GM21717 (cell line): ENCODE measurements around the gene FAM20A.

Experiments used
- ATAC-seq: cut with Tn5 transposase; IDR thresholded peaks from one replicate; pipeline ENCODE4 v1.9.1; 2021; ENCODE audit warnings: mild to moderate bottlenecking, moderate library complexity; ENCODE audit not compliant: unreplicated experiment

FAM20A gene

DNA sequence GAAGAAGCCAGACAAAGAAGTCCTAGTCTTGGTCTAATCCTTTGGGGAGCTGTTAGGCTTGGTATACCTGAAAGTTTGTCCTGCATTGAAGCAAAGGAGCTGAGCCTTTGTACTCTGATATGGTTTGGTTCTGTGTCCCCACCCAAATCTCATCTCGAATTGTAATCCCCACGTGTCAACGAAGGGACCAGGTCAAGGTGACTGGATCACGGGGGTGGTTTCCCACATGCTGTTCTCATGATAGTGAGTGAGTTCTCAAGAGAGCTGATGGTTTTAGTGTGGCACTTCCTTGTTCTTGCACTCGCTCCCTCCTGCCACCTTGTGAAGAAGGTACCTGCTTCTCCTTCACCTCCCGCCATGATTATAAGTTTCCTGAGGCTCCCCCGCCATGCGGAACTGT is 33.6 kb downstream of the FAM20A start:
- no peak for ATAC-seq

DNA sequence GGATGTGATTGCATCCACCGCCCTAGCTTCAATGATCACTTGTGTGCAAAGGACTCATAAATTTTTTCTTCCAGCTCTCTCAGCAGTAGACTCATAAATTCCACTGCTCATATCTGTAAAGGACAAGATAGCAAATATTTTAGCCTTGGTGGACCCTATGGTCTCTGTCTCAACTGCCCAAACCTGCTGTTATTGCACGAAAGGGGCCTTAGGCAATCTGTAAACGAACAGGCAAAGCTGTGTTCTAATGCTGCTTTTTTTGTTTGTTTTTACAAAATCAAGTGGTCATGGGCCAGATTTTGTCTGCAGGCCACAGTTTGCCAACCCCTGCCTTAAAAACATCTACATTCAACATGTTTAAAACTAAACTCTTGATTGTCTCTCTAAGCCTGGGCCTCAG is 34.1 kb downstream of the FAM20A start:
- ATAC-seq = no peak

DNA sequence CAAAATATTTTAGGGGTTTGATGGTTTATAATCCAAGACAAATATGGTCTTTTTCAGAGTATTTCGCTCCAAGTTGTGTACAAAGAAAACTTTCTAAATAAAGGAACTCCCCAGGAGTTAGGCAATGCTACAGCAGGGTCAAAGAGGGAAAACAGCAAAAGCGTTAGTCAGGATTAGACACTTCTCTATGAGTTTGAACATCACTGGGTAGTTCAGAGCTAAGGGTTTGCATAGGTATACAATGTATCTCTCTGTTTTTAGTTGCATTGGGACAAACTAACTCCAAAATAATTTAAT is 34.8 kb downstream of the FAM20A start:
- no peak for ATAC-seq

DNA sequence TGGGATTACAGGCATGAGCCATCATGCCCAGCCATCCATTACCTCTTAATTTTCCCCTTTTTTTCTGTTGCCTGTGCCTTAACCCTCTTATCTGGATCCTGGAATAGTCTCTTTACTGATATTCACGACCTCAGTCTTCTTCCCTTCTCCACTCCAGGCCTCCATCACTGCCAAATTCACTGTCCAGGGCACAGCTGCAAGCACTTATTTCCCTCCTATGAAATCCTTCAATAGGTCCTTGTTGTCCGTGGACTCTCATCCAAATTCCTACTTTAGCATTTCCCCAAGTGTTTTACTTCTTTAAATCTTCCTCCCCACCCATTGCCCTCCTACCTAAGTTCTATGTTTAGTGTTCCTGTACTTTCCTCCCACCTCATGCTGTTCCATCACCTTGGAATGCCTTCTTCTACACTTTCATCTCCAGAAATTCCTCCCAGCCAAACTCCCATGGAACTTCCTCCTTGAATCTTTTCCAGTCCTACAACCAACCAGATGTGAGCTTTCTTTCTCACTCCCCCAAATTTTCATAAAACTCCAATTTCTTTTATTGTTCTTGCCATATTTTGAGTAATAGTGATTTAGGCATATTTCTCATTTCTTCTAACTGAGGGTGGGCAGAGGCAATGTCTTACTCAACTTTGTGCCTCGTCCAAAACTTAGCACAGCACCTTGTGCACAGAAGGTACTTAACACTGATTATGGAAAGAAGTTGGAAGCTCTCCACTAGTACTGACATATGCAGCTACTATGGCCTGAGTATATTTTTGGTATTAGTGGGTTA is 35.3 kb downstream of the FAM20A start:
- ATAC-seq = no peak

DNA sequence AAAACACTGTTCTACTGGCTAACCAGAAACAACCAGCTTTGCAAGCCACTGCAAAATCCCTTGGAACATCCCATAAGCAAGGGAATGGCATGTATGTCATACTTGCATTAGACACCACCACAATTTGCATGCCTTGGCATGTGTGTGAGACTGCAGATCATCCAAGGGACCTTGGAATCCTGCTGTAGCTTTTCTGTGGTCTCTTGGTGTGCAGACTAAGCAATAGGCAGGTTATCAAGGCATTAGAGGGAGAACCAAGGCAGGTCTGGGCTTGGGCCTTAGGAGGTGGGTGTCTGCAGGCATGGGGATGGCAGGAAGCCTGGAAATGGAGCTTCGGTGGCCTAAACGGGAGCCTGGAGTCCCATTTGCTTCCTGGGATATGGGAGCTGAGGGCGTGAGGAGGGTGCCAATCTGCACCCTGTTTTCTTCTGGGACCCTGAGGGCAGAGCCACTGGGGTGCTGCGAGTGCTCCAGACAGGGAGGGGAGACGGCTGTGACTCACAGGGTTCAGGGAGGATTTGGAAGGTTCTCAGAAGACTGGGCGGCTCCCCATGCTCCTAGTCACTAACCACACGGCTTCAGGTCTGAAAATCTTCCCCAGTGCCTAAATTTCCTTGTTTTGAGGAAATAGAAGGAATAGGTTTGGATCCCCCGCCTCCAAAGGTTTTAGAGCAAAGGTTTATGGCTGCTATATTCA is 36.6 kb downstream of the FAM20A start:
- ATAC-seq = no peak

DNA sequence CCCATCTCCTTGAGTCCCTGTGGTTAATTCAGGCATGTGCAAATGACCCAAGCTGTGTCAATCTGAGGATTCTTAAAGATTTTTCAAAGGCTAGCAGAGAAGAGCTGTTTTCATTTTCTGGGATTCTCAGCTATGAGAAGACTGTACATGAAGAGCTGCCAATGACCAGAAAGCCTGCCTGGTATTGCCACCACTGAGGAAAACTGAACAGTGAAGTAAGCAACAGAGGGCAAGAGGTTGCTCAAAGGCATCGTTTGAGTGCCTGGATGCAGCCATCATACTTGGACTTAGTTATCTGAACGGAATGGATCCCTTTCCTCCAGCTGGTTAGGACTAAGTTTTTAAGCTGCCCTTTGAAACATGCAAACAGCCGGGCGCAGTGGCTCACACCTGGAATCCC is 38.4 kb downstream of the FAM20A start:
- no peak for ATAC-seq

DNA sequence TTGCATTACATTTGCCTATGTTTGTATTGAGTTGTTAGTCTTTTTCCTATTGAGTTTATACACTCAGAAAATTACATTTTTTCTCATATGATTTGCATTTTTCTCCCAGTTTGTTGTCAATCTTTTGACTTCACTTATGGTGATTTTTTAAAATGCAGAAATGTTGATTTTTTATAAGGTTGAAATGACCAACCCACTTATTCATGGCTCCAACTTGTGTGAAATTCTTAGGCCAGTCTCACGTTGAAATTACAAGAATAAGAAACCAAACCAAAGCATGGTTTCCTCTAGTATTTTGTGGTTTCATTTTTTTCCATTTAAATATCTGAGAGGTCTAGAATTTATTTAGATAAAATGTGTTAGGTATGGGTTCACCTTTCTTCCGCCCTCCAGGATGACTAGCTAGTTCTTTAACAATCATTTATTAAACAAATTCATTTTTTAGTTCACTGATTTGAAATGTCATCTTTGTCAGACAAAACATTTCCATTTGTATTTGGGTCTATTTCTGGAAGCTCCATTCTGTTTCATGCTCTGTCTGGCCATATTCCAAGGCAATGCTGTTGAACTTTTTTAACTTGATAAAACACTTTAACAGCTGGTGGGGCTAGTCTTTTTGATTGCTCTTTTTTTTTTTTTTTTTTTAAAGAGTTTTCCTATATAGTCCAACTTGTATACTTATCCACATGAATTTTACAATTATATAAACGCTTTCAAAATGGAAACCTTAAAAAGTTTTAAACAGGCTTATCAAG is 40.0 kb downstream of the FAM20A start:
- no peak for ATAC-seq

DNA sequence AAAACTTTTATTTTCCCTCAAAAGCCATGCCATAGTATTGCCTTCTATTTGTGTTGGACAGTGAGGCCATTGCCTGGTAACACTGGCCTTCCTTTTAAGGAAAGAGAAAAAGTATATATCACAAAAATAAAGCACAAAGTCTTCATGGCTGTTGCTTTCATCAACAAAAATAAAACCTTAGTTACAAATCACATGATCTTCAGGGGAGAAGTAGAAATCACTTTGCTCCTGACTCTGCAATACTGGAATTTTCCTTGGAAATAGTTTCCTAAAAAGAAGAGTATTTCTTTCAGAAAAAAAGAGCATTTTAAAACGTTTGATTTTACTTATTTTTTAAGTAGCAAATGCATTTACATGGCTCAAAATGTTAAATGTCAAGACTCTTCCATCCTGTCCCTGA is 41.9 kb downstream of the FAM20A start:
- no peak for ATAC-seq

DNA sequence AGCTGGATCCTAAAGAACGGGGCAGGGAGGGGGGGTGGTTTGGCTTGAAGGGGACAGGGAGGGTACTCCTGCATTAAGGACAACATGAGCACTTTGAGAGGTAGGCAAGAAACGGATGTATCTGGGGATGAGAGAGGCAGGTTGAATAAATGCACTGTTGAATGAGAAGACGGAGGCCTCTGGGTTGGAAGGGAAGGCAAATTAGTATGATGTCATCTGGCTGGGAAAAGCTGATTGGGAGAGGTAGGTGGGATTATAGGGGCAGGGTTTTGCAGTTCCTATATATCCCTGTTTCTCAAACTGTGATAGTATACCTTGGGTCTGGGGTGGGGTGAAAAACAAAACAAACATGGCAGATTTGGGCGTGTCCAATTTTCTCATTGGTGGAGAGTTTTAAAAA is 44.6 kb downstream of the FAM20A start:
- ATAC-seq = no peak

DNA sequence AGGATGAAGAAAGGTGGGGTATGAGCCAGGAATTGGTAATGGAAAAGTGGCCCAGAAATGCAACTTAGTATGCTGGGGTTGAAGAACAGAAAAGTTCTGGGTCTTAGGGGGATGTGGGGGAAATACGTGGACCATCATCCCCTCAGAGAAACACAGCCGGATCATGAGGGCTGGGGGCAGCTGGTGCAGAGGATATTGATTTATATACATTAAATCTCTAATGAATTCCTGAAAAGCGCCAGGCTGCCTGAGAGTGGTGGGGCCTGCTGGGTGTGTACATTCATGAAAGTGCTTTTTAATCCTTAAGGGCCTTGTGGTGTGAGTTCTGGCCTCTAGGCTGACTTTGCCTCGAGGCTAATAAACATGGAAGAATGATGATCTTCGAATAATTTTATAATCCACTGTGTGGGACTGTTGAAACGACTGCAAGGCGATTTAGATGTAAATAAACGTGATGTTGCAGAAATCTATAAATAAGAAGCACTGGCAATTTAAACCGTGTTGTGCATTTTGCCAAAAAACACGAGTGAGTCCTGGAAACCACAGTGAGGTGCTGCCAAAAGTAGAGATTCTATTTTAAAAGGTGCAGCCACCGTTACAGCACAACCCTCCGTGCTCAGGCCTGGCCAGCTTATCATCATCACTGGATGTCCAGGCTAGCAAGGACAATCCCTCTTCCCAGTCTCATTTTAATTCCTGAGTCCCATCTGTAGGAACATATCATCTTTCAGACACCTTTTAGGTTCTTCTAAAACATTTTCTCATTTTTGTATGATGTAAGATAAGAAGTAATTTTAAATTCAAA is 56.9 kb downstream of the FAM20A start:
- ATAC-seq = no peak

DNA sequence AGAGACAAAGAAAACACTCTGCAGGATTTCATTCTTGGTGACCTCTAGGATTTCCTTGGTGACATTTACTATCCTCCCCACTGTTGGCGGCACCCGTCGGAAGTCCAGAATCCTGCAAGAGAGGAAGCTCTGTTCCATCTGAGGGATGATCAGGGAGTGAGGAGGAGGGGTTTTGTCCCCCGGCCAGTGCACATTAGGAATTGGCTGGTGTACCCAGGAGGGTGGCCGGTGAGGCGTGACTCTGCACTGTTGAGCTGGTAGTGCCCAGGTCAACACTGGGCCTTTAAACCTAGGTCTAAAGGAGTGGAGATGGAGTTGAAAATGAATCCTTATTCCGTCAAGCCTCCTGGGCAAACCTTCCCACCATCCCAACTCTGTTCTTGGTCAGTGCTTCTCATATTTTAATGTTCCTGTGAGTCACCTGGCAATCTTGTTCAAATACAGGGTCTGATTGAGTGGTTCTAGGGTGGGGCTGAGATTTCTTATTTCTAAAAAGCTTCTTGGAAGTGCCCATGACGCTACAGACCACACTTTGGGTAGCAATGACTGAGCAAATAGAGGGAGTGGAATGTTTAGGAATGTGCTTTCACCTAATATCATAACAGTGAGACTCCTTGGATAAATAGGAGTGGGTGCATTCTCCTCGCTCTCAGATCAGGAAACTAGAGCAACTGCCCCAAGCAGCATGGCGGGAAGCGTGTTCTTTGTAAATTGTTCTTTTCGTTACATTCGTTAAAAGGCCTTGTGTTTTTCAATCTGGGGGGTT is 58.3 kb downstream of the FAM20A start:
- ATAC-seq = no peak

DNA sequence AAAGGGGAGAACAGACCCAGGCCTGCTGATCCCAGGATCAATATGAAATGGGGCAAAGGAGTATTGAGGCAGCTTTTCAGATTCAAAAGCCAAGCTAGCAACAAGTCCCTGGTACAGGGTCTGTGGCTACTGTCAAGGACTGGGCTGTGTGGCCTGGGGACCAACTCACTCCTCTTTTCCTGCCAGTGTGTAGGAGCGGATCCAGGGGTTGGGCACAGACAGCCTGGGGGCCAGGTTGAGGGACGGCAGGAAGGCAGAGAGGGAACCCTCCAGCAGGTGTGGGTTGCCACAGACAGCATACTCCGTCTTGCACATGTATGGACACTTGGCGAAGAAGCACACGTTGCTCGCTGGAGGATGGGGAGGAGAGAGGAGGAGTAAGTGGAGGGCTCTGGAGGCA is 59.4 kb downstream of the FAM20A start:
- ATAC-seq = no peak

DNA sequence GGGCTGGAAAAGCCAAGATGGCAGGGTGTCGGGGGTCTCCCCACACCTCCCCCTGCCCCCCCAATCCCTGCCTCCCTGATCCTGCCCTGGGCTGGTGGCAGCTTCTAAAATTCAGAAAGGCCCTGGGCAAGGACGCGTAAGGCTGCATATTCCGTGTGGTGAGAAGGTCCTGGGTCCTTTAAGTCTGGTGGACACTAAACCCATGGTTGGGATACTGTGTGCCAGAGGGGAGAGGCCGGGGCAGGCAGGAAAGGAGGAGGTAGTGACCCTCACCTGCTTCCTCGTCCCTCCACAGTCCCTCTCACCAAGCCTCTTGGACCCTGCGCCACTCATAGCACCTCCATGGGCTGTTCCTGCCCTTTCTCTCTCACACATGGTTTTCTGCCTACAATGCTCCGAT is 60.2 kb downstream of the FAM20A start:
- no peak for ATAC-seq

DNA sequence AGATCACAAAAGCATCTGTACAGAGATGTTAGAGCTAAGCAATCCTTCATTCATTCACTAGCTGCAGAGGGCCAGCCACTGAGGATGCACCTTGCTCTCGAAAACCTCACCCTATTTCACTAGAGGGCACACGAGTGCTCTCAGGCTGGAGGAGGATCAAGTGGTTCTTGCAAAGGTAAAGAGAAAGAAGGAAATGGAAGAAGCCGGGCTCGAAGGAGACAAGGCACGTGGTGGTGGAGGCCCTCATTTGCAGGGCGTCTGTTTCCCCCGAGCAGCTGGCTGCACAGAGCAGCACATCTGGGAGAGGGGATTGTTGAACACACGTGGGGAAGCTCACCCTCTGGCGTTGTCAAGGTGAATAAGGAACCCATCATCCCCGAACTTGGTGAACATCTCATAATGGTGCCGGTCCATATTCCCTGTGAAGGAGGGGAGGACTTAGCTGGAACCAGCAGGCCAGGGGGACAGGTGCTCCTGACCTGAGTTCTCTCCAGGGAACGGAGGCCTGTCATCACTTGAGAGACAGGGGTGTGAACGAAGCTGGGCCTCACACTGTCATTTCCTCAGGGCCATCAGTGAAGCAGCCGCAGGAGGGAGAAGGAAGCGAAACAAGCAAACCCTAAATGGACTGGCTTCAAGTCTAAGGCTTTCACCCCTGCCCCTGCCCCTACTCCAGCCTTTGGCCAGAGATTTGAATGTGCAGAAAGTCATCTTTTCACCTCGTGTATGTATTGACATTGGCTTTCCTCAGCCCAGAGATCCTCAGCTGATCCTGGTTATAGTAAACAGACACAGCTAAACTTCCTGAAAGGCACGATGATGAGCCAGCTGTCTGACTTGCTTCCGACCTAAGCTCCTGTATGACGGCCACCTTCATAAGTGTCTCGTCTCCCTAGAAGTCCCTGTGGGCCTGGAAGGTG is 61.4 kb downstream of the FAM20A start:
- no peak for ATAC-seq

DNA sequence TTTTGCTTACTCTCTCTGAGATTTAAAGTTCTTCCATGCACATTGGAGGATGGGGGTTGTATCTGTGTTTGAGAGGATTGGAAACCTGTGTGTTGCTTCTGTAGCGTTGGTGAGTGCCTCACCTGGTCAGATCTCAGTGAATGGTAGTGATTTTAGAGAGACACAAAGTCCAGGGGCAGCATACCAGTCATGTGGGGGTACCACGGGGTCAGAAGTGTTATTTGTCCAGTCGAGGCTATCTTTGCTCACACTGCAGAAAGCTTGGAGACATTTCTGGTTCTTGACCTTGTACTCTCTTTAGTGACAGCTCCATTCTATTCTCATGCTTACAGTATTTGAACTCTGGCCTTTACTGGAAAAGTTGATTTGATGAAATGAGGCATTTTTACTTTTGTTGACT is 65.2 kb downstream of the FAM20A start:
- no peak for ATAC-seq

DNA sequence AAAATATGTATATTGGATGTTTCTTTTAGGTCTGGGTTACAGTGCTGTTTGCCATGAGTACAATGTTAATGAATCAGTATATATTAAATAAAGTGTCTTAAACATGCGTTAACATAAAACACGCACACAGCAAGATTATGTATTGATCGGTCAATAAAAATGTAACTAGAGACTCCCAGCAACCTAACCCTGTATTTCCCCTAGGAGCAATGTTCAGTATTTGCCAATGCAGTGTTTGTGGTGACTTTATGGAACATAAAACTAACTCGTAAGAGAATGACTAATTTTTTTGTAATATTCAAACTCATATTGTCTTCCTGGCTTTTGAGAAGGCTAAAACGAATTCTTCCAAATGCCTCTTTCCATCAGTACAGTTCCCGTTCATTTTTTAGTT is 66.5 kb downstream of the FAM20A start:
- no peak for ATAC-seq

DNA sequence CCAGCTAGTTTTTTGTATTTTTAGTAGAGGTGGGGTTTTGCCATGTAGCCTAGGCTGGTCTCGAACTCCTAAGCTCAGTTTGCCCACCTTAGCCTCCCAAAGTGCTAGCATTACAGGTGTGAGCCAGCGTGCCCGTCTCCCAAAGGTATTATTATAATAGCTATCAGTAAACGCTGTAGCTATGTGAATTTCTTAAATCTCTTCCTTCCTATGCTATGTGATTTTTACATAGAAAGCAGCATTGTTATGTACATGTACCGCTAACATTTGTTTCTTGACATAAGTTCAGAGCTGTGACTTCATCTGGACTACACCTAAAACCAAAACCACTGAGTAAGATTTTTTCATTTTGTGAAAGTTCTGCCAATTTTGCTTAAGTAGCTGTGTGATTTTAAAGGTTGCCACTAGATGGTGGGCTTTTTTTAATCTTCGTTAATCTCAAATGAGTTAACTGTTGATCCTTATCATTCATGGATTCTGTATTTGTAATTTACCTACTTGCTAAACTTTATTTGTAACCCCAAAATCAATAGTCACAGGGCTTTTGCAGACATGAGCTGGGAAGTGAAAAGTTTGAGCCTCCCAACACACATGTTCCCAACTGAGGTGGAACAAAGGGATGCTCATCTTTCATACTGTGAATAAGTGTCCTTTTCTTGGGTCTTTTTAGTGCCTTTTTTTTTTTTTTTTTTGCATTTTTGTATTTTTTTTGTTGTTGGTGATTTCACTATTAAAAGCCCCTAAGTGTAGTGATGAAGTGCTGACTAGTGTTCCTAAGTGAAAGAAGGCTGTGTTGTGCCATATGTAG is 67.1 kb downstream of the FAM20A start:
- ATAC-seq = no peak

DNA sequence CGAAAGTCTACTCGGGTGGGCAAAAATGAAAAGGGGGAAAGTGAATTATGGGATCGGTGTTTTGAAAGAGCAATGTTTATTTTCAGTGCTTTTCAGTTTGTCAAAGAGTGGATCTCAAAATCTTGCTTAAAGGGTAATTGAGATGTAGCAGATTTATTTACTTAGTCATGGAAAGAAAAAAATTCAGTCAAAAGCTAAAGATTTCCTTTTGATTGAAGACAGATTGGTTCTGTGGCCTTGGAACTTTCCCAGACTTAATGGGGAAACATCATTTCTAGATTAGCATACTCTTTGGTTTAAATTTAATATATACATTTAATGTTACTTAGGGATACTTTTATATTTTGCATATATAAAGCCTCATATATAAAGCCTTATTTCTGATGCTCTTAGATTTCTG is 68.3 kb downstream of the FAM20A start:
- no peak for ATAC-seq

DNA sequence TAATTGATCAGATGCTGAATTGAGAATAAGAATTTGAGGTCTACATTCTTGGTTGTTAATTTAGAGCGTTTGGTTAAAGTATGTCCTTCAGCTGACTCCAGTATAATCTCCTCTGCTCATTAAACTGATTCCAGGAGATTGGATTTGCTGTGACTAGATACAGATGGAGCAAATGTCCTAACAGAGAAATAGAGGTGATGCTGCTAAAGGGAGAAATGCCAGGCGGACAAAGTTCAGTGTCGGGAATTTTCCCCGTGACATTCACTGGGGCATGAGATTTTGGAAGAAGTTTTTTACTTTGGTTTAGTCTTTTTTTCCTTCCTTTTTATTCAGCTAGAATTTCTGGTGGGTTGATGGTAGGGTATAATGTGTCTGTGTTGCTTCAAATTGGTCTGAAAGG is 69.9 kb downstream of the FAM20A start:
- ATAC-seq = no peak
